Measurements from ENCODE around the gene TBC1D16. TPM values are rescaled to one million over a fixed set of nuclear protein-coding genes. Genes with fewer than 3 reads are reported as not detected.

Gene TBC1D16
- total RNA-seq, 1 experiment from 2014 or later: 96.1 TPM

GRCh38 chr17:79931817-79932309 is 103.8 kb downstream of the TBC1D16 start:
- POLR2A ChIA-PET: interaction anchor here (1.0 to 1.4 kb wide), 2 partner anchors 20 to 39 kb away, joined by 3 to 5 read pairs; no protein-coding TSS in a partner anchor
- H3K36me3 Mint-ChIP-seq: no peaks in the 10 kb centered on the region
- peaks cover 8% of the 10 kb centered on the region for H3K27me3 Mint-ChIP-seq (ENCODE audit: low read depth)
- H3K9me3 Mint-ChIP-seq: no peaks in the 10 kb centered on the region
- no peak for ATAC-seq
- no peak for TF ChIP-seq ARID4B (CRISPR knock-in tag; IDR thresholded peaks at IDR 0.05; ENCODE audit: borderline replicate concordance)
- no peak for TF ChIP-seq ESRRA (CRISPR knock-in tag; IDR thresholded peaks at IDR 0.05; ENCODE audit: borderline replicate concordance)
- TF ChIP-seq FOXP1 (CRISPR knock-in tag; IDR thresholded peaks at IDR 0.05; ENCODE audit: borderline replicate concordance): no peak
- peak; percentile 31; the same call in 1 of the 2 replicates for TF ChIP-seq GABPB1 (CRISPR knock-in tag; IDR thresholded peaks at IDR 0.05)
- TF ChIP-seq FOXP4 (CRISPR knock-in tag; IDR thresholded peaks at IDR 0.05): no peak
- no peak for DNase-seq (ENCODE audit: low spot score)
- CTCF ChIA-PET: interaction anchor here (0.7 to 1.6 kb wide), 14 partner anchors 16 to 190 kb away, joined by 3 to 10 read pairs (median 4); partner anchors contain the start of gene CBX8
- H3K4me3 Mint-ChIP-seq: no peak overlapping the region
- no peak overlapping the region; the same call in 1 of the 2 replicates for H3K27ac Mint-ChIP-seq
- H3K4me1 Mint-ChIP-seq: peaks cover 61% of the 10 kb centered on the region

- ChIA-PET POLR2A (interaction anchor here (0.7 to 1.4 kb wide), 7 partner anchors 9 to 77 kb away, joined by 3 to 10 read pairs (median 4); no protein-coding TSS in a partner anchor), CTCF (interaction anchor here (0.7 to 1.6 kb wide), 18 partner anchors 16 to 189 kb away, joined by 3 to 11 read pairs (median 4); partner anchors contain the start of gene CBX8)
- no peak for TF ChIP-seq ARID4B (CRISPR knock-in tag; IDR thresholded peaks at IDR 0.05; ENCODE audit: borderline replicate concordance)
- peak; percentile 30; the same call in 1 of the 2 replicates for TF ChIP-seq ZNF423 (CRISPR knock-in tag; IDR thresholded peaks at IDR 0.05)
- peak overlapping the region; percentile 71 for H3K4me3 Mint-ChIP-seq
- peaks cover 57% of the 10 kb centered on the region for H3K4me1 Mint-ChIP-seq
- H3K9me3 Mint-ChIP-seq: no peaks in the 10 kb centered on the region
- ATAC-seq: peak; percentile 3; the same call in 1 of the 2 replicates
- H3K27me3 Mint-ChIP-seq (ENCODE audit: low read depth): peaks cover 8% of the 10 kb centered on the region
- no peak for DNase-seq (ENCODE audit: low spot score)
- H3K27ac Mint-ChIP-seq: peak overlapping the region; percentile 23; the same call in 1 of the 2 replicates
- H3K36me3 Mint-ChIP-seq: no peaks in the 10 kb centered on the region
Observed at GRCh38 chr17:79930877-79931816, 104.5 kb downstream of the TBC1D16 start.
